Colon (tissue), 2 donors: Measurements from ENCODE around the gene DDX19B.
"Not testable (repeated sequence)": the region's sequence is repeated elsewhere in the genome, so short reads cannot be mapped to it uniquely, and the experiment has no call there.

Source experiments
- FAIRE-seq: peaks from 2 replicates; lab custom pipeline; 2012; peaks lifted over from hg19 to GRCh38; lab: Jason Lieb, UNC
- donor health status: control.
- donor health status: control.

DDX19B gene

DNA sequence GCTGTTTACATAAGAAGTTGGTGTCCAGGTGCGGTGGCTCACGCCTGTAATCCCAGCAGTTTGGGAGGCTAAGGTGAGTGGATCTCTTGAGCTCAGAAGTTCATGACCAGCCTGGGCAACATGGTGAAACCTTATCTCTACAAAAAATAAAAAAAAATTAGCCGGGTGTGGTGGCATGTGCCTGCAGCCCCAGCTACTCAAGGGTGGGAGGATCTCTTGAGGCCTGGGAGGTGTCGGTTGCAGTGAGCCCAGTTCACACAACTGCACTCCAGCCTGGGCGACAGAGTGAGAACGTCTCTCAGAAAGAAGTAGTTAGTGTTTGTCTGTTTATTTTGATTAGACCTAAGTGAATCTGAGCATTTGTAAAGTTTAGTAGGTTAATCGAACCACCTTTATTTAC, 60.6 kb downstream of the DDX19B start:
- FAIRE-seq = no peak

DNA sequence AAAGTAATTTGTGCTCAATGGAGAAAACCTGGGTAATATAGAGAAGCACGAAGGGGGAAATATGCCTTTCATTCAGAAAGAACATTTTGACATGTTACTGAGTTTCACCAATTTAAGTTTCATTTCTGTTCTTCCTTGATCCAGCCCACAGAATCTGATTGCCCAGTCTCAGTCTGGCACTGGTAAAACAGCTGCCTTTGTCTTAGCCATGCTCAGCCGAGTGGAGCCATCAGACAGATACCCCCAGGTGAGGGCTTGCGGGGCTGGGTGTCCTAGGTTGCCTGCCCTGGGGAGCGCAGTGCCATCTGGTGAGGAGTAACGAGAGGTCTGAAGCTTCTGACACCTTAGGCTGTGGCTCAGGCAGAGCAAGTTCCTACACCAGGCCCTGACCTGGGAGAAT, 65.4 kb downstream of the DDX19B start:
- no peak for FAIRE-seq

DNA sequence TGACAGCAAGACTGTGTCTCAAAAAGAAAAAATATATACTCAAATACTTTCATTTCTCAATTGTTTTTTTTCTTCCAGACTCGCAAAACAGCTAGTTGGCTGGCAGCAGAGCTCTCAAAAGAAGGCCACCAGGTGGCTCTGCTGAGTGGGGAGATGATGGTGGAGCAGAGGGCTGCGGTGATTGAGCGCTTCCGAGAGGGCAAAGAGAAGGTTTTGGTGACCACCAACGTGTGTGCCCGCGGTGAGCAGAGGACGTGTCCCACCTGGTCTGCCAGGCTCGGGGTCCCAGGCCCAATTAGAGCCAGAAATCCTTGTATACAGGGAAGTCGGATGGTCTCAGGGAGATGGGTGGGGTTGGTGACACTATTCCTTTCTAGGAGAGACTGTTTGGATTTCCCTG, 71.2 kb downstream of the DDX19B start:
- not testable (repeated sequence) for FAIRE-seq

DNA sequence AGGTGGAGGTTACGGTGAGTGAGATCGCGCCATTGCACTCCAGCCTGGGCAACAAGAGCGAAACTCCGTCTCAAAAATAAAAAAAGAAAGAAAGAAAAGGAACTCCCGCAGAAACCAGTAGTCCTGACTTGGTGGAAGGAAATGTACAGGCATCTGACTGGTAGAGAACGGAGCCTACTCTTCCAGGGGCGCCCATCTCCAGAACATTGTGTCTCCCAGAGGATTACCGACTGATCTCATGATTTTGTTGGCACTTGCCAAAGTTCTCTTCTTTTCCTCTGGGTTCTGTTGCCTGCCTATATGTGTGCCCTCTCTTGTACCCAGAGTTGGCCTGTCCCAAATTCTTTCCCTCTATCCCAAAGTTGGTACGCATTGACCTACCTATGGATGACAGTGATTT, 71.9 kb downstream of the DDX19B start:
- no peak for FAIRE-seq

DNA sequence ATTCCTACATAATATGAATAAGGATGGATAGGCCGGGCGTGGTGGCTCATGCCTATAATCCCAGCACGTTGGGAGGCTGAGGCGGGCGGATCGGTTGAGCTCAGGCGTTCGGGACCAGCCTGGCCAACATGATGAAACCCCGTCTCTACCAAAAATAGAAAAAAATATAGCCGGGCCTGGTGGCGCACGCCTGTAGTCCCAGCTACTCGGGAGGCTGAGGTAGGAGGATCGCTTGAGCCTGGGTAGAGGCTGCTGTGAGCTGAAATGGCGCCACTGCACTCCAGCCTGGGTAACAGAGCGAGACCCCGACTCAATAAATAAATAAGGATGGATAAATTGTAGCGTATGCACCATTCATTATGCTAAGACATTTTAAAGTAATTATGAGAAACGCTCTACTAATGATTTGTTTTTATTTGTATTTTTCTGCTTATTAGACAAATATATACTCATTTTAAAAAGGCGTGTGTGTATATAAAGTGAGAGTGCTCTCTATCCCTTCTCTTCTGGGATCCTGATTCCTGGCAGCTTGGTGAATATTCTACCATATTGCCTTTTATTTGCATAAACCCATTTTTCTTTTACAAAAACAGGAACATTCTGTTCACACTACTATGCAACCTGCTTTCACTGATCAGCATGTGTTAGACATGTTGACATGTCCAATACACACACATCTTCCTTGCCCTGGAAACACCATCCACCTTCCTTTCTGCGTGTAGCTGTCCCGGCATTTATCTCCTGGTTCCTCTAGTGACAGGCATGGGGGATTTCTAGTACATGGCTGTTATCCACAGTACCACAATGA, 74.1 kb downstream of the DDX19B start:
- no peak for FAIRE-seq

DNA sequence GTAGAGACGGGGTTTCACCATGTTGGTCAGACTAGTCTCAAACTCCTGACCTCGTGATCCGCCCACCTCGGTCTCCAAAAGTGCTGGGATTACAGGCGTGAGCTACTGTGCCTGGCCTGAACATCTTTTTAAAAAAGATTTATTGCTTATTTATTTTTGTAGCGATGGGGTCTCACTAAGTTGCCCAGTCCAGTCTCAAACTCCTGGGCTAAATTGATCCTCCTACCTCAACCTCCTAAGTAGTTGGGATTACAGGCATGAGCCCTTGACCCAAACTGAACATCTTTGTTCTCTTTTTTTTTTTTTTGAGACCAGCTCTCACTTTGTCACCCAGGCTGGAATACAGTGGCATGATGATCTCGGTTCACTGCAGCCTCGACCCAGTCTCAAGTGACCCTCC, 75.2 kb downstream of the DDX19B start:
- no peak for FAIRE-seq

DNA sequence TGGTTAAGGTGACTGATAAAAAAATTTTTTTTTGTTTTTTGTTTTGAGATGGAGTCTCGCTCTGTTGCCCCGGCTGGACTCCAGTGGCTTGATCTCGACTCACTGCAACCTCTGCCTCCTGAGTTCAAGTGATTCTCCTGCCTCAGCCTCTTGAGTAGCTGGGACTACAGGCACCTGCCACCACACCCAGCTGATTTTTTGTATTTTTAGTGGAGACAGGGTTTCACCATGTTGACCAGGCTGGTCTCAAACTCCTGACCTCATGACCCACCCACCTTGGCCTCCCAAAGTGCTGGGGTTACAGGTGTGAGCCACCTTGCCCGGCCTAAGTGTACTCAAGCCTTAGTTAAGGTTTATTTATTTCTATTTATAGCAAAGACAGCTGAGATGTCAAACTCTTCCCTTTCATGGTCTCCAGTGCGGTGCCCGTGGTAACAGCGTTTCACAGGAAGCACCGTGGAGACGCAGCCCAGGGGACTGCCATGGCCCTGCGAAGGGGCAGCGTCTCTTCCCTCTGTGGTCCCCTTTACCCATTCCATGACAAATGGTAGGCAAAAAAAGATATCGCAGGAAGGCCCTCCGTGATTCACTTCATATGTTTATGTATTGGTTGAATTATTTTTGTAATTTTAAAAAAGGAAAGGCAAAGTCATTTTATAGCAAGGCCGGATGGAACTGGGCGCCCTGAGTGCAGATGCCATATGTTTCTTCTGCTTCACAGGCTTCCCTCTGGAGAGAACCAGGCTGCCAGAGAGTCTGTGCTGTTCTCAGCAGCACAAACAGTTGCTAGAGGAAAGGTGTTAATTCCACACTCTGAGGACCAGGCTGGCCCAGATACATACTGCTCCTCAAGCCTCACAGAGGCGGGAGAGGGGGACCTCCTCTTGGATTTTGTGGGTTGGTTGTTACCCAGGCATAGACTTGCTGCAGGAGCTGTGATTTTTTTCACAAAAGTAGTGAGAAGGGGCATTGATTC, 76.9 kb downstream of the DDX19B start:
- FAIRE-seq = no peak

DNA sequence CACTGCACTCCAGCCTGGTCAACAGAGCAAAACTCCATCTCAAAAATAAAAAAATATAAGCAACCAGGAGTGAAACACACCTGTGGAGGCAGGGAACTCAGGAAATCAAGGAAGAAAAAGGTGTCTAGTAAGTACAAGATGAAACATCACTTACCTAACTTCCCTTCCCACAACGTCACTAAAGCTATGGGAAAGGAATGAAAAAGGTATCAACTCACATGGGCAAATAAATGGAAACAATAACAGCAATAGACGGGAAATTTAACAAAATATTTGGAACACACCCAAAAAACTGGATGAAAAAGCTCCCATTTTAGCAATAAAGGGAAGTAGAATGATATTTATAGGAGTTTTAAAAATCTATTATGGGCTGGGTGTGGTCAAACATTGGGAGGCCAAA, 78.8 kb downstream of the DDX19B start:
- FAIRE-seq = no peak

DNA sequence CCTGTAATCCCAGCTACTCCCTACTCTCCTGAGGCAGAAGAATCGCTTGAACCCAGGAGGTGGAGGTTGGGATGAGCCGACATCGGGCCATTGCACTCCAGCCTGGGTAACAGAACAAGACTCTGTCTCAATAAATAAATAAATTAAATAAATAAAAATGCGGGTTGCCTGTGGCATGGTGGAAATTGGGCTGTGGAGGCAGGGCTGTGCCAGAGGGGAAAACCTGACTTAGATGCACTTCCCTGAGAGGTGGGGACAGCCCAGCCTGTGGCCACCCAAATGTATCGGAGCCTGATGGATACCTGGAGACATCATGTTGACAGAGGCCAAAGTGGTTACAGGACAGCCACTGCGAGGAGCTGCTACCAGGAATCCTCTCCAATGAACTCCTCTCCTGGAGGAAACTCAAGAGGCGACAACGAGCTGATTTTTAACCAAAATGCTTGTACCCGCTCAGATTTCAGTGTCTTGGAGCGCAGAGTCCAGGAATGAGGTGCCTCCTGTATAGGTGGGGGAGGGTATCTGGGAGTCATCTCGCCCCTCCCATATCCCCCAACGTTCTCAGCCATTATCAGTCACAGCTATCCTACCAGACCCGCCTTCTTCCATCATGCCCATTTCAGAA, 80.0 kb downstream of the DDX19B start:
- no peak for FAIRE-seq

DNA sequence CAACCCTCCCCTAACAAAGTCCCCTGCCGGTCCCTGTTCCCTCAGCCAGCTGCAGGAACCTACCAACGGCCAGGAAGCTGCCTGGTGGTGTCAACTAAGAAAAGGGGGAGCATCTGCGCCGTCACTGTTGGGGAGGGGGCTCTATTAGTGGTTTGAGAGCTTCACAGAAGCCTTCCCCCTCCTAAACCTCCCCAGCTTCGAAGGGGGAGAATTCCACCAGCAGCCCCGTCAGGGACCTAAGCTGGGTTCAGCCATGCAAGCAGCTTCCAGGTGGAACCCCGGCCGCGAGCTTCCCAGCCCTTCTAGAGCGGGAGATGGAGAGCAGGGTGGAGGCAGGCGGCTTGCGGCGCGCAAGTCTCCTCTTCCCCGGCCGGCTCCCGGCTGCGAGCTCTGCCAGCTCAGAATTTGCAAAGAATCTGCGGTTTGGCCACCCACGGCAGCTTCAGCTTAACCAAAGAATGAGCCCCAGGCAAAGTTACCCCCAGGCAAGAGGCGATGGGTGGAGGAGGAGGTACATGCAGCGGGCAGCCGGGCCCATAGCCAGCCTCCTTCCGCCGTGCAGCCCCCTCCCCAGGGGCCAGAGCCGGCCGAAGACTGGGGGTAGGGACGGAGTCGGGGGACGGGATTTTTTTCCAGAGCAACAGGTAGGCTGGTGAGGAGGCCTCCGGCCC, 81.4 kb downstream of the DDX19B start:
- FAIRE-seq = no peak

DNA sequence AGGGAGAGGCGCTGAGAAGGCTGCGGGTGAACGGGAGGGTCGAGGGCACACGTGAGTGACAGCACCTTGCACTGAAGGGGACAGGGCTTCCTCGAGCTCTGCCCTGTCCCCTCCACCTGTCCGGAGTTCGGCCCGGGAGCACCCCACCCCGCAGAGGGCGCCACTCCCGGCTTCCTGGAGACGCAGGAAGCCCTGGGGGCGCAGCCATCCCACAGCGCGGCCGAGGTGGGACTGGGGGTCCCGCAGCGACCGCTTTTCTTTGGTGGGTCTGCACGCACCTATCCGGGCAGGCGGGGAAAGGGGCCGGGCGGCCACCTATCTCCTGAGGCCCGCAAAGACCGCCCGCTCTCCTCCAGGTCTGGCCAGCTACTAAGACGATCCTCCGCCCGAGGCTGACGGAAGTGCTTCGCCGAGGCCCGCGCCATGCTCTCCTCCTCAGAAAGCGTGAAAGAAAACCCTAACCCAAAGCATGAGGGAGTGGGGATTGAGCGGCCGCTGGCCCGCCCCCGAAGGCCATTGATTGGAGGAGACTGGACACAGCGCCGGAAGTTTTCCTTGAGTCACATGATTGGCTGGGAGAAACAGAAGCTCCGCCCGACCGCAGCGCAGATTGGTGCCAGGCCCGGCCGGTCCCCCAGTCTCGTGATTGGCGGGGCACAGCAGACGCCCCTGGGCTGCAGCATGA, 82.1 kb downstream of the DDX19B start:
- no peak for FAIRE-seq

DNA sequence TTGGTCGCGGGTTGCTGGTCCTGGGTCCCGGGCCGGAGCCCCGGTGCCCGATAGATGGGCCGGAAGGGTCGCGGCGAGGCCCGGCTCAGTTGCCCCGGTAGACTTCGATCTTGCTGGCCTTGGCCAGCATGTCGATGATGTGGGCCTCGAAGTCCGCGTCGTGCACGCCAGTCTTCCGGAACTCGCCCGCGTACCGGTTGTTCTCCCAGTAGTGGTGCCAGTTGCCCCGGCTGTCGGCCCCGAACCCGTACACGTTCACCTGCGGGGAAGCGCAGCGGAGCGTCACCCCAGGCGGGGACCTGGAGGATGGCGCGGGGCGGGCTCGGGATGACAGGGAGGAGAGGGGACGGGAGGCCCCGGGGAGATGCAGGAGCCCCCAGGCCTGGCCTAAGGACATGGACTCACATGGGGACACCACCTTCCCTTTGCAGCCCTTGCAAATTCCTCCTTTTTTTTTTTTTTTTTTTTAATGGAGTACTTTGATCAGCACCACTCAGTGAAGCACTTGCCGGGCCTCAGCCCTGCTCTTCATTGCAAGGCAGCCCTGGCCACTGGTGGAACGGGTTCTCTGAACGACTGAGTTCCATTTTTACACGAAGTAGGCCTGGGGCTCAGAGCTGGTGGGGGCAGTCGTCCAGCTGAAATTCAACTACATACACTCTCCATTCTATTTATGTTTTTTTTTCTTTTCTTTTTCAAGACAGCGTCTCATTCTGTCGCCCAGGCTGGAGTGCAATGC, 82.8 kb downstream of the DDX19B start:
- no peak for FAIRE-seq

DNA sequence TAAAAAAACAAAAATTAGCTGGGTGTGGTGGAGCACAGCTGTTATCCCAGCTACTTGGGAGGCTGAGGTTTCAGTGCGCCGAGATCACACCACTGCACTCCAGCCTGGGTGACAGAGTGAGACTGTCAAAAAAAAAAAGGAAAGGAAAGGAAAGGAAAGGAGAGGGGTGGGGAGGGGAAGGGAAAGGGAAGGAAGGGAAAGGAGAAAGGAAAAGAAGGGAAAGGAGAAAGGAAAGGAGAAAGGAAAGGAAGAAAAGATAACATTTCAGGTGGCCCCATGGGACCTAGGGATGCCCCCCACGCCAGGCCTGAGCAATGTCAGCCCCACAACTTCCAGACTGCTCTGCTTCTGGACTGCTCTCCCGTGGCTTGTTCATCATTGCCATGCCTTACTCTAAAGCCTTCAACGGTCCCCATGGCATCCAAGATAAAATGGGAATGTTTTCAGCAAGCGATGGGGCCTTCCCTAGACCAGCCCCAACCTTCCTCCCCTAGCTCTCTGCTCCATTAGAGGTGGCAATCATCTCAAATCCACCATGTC, 84.5 kb downstream of the DDX19B start:
- FAIRE-seq = no peak
